GM19372 (cell line): ENCODE data around the gene MRS2.
"Not testable (repeated sequence)": the region's sequence is repeated elsewhere in the genome, so short reads cannot be mapped to it uniquely, and the experiment has no call there.

Experiments used
- ATAC-seq: cut with Tn5 transposase; IDR thresholded peaks from one replicate; pipeline ENCODE4 v1.9.1; 2021; ENCODE audit warnings: mild to moderate bottlenecking, low read depth, moderate library complexity; ENCODE audit not compliant: unreplicated experiment

MRS2 gene

DNA sequence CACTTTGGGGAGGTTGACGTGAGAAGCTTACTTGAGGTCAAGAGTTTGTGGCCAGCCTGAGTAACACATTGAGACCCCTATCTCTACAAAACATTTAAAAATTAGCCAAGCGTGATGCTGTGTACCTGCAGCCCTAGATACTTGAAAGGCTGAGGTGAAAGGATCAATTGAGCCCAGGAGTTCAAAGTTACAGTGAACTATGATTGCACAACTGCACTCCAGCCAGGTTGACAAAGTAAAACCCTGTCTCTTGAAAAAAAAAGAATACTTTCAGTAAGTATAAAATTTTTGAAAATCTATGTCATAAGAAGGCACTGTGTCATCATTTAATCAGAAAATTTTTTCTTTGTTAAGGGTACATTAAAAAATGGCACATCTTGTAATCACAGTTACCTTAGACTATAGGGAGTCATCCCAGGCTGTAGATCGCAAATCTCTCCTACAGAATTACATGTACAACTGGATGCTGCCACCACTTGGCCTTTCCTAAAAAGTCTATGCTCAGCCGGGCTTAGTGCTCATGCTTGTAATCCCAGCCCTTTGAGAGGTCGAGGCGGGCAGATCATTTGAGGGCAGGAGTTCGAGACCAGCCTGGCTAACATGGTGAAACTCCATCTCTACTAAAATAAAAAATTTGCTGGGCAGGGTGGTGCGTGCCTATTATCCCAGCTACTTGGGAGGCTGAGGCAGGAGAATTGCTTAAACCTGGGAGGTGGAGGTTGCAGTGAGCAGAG lies 17.0 kb upstream of the MRS2 start:
- ATAC-seq: no peak

DNA sequence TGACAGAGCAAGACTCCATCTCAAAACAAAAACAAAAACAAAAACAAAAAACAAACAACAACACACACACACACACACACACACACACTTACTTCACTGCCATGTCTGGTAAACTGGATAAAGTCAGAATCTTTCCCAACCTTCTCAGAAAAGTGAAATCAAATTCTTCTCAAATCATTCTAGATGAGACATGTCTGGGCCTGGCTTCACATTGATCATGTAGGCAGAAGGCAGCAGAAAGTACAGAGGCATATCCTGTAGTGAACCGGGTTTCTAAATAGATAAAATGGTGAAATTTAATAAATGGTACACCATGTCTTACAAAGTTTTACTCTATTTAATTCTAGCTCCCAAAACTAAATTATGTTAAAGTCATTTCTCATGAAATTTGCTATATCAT lies 14.9 kb upstream of the MRS2 start:
- ATAC-seq: no peak

DNA sequence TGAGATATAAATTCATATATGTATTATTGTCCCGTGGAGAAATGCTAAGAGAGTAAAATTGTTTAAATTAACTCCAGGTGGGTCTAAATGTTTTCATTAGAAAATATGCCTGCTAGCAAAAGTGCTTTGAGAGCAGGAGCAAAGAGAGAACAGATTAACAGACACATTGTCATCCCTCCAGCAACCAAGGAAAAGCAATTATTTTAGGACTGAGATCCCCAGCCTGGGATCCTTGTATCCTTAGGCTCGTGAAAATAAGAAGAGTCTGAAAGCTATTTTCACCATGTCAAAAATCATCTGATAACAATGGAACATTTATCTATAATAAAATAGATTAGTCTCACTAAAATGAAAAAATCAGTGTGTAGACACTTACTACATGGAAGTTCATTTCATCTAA lies 11.5 kb upstream of the MRS2 start:
- no peak for ATAC-seq

DNA sequence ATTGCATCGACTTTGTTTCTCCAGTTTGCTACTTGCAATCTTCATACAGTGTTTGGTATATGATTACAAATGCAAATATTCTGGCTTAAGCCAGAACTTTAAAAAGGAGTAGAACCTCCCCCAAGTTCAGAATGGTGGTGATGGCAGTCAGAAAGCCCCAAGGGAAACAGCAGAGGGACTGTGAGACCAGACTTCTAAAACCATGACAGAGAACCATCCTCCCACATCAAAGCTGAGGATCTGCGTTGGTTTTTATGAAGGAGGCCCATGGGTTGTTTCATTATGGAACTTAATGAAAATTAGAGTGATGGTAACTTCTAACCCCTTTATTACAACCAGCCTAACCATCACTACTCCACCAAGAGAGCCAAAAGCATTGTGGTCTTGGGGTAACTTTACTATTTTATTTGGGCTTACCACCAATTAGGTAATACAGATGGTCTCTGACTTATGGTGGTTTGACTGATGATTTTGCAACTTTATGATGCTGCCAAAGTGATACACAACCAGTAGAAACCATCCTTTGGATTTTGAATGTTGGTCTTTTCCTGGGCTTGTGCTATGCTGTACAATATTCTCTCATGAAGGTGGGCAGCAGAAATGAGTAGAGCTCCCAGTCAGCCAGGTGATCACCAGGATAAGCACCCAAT lies 10.9 kb upstream of the MRS2 start:
- ATAC-seq: peak; percentile 96

DNA sequence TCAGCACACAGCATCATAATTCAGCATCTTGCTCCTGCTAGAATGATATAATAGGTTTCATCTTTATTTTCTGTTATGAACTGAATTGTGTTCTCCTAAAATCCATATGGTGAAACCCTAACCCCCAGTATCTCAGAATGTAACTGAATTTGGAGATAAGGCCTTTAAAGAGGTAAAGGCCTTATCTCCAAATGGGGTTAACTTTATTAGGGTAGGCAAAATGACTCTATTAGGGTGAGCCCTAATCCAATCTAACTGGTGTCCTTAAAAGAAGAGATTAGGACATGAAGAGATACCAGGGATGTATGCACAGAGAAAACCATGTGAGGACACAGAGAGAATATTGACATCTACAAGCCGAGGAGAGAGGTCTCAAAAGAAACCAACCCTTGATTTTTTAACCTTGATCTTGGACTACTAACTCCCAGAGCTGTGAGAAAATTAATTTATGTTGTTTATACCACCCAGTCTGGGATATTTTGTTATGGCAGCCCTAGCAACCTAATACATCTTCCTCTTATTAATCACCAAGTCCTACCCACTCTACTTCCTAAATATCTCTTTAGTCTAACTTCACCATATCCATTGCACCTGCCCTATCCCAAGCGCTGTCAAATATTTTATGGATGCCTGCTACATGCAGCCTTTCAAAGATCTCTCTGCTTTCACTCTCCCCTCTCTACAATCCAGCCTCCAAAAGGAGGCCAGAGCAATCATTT lies 8.5 kb upstream of the MRS2 start:
- no peak for ATAC-seq

DNA sequence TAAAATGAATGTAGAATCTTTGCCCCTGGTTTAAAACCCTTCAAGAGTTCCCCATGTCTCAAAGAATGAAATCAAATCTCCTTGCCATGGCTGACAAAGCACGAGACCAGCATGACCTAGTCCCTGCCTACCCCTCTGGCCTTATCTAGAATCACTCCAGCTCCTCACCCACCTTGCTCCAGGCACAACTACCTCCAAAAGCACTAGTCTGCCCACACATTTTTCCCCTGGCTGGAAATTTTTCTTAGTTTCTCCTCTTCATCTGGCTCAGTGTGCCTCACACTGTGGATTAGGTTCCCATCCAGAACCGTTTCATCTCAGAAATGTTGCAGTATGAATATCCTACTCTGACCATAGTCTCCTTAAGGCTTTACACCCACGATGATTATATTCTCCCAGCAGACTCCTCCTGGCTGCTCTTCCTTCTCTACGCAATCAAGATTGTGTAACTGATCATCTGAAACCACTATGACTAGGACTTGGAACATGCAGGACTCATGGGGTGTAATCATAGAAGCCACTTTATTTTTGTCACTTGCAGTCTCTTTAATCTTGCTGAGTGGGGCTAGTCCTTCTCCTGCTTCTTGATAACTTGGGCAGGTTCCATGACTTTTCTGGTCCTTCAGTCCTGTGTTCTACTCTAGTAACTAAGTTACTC lies 7.8 kb upstream of the MRS2 start:
- ATAC-seq: no peak

DNA sequence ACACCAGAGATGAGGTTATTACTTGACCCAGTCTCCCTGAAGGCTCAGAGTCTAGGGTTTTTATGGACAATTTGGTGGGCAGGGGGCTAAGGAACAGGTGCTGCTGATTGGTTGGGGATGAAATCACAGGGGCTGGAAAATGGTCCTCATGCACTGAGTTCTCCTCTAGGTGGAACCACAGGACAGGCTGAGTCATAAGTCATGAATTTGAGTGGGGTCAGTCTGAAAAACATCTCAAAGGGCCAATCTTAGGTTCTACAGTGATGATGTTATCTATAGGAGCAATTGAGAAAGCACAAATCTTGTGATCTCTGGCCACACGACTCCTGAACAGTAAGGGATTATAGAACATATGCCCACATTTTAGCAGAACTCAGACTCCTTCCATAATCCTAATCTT lies 5.9 kb upstream of the MRS2 start:
- no peak for ATAC-seq

DNA sequence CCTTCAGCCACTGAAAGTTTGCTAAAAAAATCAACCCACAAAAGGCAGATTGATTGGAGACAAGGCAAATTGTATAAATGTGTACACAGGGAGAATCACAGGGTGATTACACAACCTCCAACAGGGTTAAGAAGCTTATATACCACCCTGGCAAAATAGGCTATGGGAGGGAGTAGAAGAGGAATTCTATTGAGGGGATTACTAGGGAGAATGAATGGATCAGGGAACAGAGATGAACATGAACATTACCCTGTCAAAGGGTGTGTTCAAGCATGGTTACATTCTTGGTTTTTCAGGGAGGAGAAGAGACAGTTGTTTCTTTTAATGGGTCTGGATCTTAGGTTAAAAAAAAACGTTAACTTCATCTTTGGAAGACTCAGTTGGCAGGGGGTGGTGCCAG lies 5.1 kb upstream of the MRS2 start:
- no peak for ATAC-seq

DNA sequence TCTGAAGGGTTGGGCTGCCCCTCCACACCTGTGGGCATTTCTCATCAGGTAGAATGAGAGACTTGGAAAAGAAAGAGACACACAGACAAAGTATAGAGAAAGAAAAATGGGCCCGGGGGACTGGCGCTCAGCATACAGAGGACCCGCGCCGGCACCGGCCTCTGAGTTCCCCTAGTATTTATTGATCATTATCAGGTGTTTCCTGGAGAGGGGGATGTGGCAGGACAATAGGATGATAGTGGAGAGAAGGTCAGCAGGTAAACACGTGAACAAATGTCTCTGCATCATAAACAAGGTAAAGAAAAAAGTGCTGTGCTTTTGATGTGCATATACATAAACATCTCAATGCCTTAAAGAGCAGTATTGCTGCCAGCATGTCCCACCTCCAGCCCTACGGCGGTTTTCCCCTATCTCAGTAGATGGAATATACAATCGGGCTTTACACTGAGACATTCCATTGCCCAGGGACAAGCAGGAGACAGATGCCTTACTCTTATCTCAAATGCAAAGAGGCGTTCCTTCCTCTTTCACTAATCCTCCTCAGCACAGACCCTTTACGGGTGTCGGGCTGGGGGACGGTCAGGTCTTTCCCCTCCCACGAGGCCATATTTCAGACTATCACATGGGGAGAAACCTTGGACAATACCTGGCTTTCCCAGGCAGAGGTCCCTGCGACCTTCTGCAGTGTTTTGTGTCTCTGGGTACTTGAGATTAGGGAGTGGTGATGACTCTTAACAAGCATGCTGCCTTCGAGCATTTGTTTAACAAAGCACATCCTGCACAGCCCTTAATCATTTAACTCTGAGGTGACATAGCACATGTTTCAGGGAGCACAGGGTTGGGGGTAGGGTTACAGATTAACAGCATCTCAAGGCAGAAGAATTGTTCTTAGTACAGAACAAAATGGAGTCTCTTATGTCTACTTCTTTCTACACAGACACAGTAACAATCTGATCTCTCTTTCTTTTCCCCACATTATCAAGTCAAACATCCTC lies 2.4 kb upstream of the MRS2 start:
- not testable (repeated sequence) for ATAC-seq

DNA sequence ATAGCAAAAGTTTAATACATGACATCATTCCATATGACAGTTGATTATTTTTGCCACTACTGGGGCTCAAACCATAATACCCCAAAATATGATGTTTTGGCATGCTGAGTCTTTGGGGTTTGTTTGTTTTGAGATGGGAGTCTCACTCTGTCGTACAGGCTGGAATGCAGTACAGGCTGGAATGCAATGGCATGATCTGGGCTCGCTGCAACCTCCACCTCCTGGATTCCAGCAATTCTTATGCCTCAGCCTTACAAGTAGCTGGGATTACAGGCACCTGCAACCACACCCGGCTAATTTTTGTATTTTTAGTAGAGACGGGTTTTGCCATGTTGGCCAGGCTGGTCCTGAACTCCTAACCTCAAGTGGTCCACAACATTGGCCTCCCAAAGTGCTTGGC lies 1.3 kb upstream of the MRS2 start:
- no peak for ATAC-seq

DNA sequence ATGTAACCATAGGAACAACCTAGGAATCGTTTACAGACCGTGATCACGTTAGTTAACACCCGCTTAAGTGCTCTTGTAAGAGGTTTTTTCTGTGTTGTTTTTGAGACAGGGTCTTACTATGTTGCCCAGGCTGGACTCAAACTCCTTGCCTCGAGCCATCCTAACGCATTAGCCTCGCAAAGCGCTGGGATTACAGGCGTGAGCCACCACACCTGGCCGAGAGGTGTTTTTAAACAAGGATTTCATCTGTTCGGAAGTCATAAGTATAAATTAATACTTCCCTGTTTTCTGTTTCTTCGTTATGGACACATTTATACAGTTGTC lies 727 bp downstream of the MRS2 start:
- ATAC-seq: no peak

DNA sequence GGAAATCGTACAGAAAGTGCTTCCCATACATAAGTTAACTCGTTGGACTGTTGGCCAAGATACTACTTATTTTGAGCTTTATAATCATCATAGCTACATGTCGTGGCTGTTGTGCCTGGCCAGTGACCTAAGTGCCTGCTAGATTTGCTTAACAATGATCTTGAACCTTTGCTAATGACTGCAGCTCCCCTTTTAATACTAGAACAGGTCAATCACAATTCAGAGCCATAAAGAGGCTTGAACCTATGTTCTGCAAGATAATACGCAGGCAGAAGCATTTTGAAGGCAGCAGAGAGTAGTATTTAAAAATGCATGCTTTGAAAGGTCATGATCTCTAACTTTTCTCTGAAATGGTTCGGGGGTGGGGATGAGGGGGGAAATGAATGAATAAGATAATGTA lies 2.5 kb downstream of the MRS2 start:
- ATAC-seq: no peak

DNA sequence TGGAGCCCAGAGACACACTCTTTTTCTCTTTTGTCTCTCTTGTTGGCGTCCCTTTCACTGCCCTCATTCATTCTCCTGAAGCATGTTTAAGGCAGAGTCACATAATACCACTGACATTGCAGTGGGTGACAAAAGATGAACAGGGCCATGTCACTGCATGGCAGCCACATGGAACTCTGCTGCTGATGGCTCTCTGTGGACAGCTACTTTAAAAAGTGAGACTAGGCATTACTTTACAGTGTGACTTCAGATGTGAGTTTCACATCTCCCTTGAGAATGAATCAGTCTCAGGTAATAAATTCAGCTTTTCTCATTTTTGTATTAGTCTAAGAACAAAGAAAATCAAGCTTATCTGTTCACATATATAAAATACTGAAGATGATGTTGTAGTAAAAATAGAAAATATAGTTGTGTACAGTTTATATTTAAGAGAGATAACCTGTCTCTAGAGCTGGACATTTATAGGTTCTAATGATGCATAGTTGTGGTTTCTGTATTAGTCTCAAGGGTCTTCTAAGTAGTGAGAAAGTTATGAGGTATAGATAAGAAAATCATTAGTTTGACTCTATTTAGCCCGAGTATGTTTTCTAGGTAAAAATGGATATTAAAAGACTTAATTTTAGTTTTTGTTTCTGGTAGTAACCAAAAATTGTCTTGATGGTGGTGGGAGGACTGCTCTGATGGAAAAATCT lies 6.1 kb downstream of the MRS2 start:
- peak; percentile 76 for ATAC-seq

DNA sequence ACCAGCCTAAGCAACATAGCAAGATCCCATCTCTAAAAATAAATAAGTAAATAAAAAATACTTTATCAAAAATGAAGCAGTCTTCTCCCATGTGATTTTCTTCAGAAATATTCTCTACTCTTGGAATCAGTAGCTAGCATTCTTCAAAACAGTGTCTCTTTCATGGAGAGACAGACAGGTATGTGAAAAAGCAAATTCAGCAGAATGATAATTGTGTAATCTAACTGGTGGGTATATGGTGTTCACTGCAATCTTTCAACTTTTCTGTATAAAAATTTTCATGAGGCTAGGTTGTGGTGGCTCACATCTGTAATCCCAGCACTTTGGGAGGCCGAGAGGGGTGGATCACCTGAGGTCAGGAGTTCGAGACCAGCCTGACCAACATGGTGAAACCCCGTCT lies 7.9 kb downstream of the MRS2 start:
- no peak for ATAC-seq

DNA sequence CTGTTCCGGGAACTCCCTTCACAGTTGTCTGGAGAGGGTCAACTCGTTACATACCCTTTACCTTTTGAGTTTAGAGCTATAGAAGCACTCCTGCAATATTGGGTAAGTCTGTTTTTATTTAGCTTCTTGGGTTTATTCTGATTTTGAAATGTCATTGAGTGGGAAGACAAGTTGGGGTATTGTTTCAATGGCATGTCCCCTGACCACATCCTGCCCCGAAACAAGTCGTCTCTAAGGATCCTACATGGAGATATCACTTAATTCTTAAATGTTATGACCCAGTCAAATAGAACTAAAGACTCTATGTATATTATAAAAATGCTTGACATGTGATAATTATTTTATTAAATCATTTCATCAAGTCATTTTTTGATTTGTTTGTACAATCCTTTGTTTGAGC lies 9.6 kb downstream of the MRS2 start:
- no peak for ATAC-seq

DNA sequence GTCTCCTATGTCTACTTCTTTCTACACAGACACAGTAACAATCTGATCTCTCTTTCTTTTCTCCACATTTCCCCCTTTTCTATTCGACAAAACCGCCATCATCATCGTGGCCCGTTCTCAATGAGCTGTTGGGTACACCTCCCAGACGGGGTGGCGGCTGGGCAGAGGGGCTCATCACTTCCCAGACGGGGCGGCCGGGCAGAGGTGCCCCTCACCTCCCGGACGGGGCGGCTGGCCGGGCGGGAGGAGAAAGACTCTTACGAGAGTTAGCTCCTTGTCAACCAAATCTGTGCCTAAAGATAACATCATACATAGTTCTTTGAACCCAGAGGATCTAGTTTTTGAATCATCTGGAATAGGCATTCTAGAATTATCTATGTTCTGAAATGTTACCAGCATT lies 11.8 kb downstream of the MRS2 start:
- ATAC-seq: not testable (repeated sequence)

DNA sequence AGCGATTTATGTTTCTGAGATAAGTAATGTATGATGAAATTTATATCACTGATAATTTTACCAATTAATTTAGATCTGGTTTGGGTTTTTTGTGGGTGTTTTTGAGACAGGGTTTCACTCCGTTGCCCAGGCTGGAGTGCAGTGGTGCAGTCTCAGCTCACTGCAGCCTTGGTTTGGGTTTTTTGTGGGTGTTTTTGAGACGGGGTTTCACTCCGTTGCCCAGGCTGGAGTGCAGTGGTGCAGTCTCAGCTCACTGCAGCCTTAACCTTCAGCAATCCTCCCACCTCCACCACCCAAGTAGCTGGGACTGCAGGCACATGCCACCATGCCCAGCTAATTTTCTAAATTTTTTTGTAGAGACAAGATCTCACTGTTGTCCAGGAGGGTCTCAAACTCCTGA lies 13.0 kb downstream of the MRS2 start:
- ATAC-seq: peak; percentile 80

DNA sequence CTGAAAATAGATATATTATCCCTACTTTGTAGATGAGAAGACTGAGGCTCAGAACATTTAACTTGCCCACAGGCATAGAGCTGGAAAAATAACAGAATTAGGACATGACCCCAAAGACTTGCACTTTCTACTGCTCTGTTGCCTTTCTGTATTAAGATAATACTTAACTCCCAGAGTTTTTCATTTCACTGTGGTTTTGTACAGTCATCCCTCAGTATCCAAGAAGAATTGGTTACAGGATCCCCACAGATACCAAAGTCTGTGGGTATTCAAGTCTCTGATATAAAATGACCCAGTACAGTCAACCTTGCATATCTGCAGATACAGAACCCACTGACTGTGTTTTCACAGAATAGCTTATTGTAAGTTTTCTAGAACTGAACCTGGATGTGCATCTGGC lies 16.8 kb downstream of the MRS2 start:
- no peak for ATAC-seq

DNA sequence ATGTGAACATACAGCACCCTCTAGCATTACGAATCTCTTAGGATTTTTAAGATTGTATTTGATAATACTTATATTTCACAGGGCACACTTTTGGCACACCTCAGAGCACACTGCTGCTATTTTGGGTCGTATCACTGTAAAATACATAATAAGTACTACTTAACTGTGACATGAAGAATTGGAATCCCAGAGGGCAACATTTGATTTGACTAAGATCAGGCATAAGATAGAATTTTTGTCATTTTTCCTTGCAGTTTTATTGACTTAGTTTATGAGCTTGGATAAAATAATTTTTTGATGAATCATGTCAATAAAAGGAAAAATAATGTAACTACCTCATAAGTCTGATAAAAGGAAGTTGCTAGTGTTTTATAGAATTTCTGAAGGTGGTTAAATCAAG lies 22.4 kb downstream of the MRS2 start:
- ATAC-seq: no peak
